ENCODE measurements around the gene CNKSR3. TPM values are rescaled to one million over a fixed set of nuclear protein-coding genes. Genes with fewer than 3 reads are reported as not detected.
"Not testable (repeated sequence)": the region's sequence is repeated elsewhere in the genome, so short reads cannot be mapped to it uniquely, and the experiment has no call there.

CNKSR3 gene
- total RNA-seq, 1 donor from 2014 or later = 10.3 TPM

GRCh38 chr6:154549179-154549578 lies 38.7 kb upstream of the CNKSR3 start:
- TF ChIP-seq CTCF (conservative IDR thresholded peaks at IDR 0.05; ENCODE audit: low read depth, low read length) = no peak
- no peak for DNase-seq (ENCODE audit: low read depth)

GRCh38 chr6:154548130-154548830 lies 37.8 kb upstream of the CNKSR3 start:
- no peak for DNase-seq (ENCODE audit: low read depth)

More at GRCh38 chr6:154549179-154549578, 38.7 kb upstream of the CNKSR3 start:
- no peak overlapping the region for H3K4me3 ChIP-seq (ENCODE audit: low read depth, low read length)

GRCh38 chr6:154543628-154544027 lies 33.1 kb upstream of the CNKSR3 start:
- no peak for TF ChIP-seq CTCF (conservative IDR thresholded peaks at IDR 0.05; ENCODE audit: low read depth, low read length)
- no peak for DNase-seq (ENCODE audit: low read depth)
- no peak overlapping the region for H3K4me3 ChIP-seq (ENCODE audit: low read depth, low read length)

More at GRCh38 chr6:154548130-154548830, 37.8 kb upstream of the CNKSR3 start:
- H3K4me3 ChIP-seq (ENCODE audit: low read depth, low read length) = no peak overlapping the region
- TF ChIP-seq CTCF (conservative IDR thresholded peaks at IDR 0.05; ENCODE audit: low read depth, low read length) = no peak

- no peak overlapping the region for H3K4me3 ChIP-seq (ENCODE audit: low read depth, low read length)
- DNase-seq (ENCODE audit: low read depth) = no peak
- no peak for TF ChIP-seq CTCF (conservative IDR thresholded peaks at IDR 0.05; ENCODE audit: low read depth, low read length)
Observed at GRCh38 chr6:154542747-154543146, 32.3 kb upstream of the CNKSR3 start.

GRCh38 chr6:154541837-154542236 lies 31.4 kb upstream of the CNKSR3 start:
- DNase-seq (ENCODE audit: low read depth) = not testable (repeated sequence)

GRCh38 chr6:154539593-154540269 lies 29.2 kb upstream of the CNKSR3 start:
- no peak overlapping the region for H3K4me3 ChIP-seq (ENCODE audit: low read depth, low read length)
- TF ChIP-seq CTCF (conservative IDR thresholded peaks at IDR 0.05; ENCODE audit: low read depth, low read length) = no peak
- no peak for DNase-seq (ENCODE audit: low read depth)

More at GRCh38 chr6:154541837-154542236, 31.4 kb upstream of the CNKSR3 start:
- H3K4me3 ChIP-seq (ENCODE audit: low read depth, low read length) = not testable (repeated sequence)

GRCh38 chr6:154538640-154539191 lies 28.2 kb upstream of the CNKSR3 start:
- no peak for TF ChIP-seq CTCF (conservative IDR thresholded peaks at IDR 0.05; ENCODE audit: low read depth, low read length)
- no peak for DNase-seq (ENCODE audit: low read depth)
- H3K4me3 ChIP-seq (ENCODE audit: low read depth, low read length) = no peak overlapping the region
